Mononuclear cell (primary cell): Measurements from ENCODE around the gene PRSS48. TPM values are rescaled to one million over a fixed set of nuclear protein-coding genes. Genes with fewer than 3 reads are reported as not detected.
"Not testable (repeated sequence)": the region's sequence is repeated elsewhere in the genome, so short reads cannot be mapped to it uniquely, and the experiment has no call there.

Experiments used
- H3K27me3 ChIP-seq: 2 replicates; pipeline ENCODE4 v1.6.0; 2011; ENCODE audit warnings: low read length, control low read depth; ENCODE audit not compliant: insufficient read depth
- H3K4me1 ChIP-seq: 2 replicates; pipeline ENCODE4 v1.5.1; 2011; ENCODE audit warnings: mild to moderate bottlenecking, low read length, control low read depth; ENCODE audit not compliant: insufficient read depth
- H3K4me3 ChIP-seq: 2 replicates; pipeline ENCODE4 v1.5.1; 2011; ENCODE audit warnings: mild to moderate bottlenecking, low read length, moderate library complexity
- H3K9me3 ChIP-seq: 2 replicates; pipeline ENCODE4 v1.5.1; 2011; ENCODE audit warnings: low read depth, mild to moderate bottlenecking, control low read depth, low read length
- total RNA-seq: library from RNA; depleted of rRNA; stranded (reverse); fragments of >200 nt; gene quantifications from one replicate; pipeline ENCODE4 v1.2.3, GENCODE V29; 2012

PRSS48 gene
- total RNA-seq, 1 donor = not detected

GRCh38 chr4:151321586-151321985, 44.6 kb downstream of the PRSS48 start:
- Histone ChIP-seq H3K9me3 (no peaks in the 10 kb centered on the region), H3K27me3 (peaks cover 49% of the 10 kb centered on the region), H3K4me3 (no peak overlapping the region), H3K4me1 (peaks cover 5% of the 10 kb centered on the region)

- H3K9me3 ChIP-seq, H3K4me1 ChIP-seq, H3K4me3 ChIP-seq: not testable (repeated sequence)
- peaks cover 54% of the 10 kb centered on the region for H3K27me3 ChIP-seq
Observed at GRCh38 chr4:151322161-151322560, 45.2 kb downstream of the PRSS48 start.

- H3K4me3 ChIP-seq = no peak overlapping the region
- H3K4me1 ChIP-seq = peaks cover 5% of the 10 kb centered on the region
- H3K27me3 ChIP-seq = peaks cover 58% of the 10 kb centered on the region
- no peaks in the 10 kb centered on the region for H3K9me3 ChIP-seq
Observed at GRCh38 chr4:151322570-151322969, 45.6 kb downstream of the PRSS48 start.

GRCh38 chr4:151323667-151324066, 46.7 kb downstream of the PRSS48 start:
- Histone ChIP-seq H3K4me1 (peaks cover 5% of the 10 kb centered on the region), H3K4me3 (no peak overlapping the region), H3K27me3 (peaks cover 63% of the 10 kb centered on the region), H3K9me3 (no peaks in the 10 kb centered on the region)

GRCh38 chr4:151324124-151324751, 47.3 kb downstream of the PRSS48 start:
- Histone ChIP-seq H3K4me1 (peaks cover 5% of the 10 kb centered on the region), H3K27me3 (peaks cover 63% of the 10 kb centered on the region)

GRCh38 chr4:151324752-151325110, 47.8 kb downstream of the PRSS48 start:
- peaks cover 5% of the 10 kb centered on the region for H3K4me1 ChIP-seq
- H3K27me3 ChIP-seq = peaks cover 63% of the 10 kb centered on the region
- H3K9me3 ChIP-seq = no peaks in the 10 kb centered on the region
- no peak overlapping the region for H3K4me3 ChIP-seq

More at GRCh38 chr4:151324124-151324751, 47.3 kb downstream of the PRSS48 start:
- no peaks in the 10 kb centered on the region for H3K9me3 ChIP-seq
- no peak overlapping the region for H3K4me3 ChIP-seq

- Histone ChIP-seq H3K9me3 (no peaks in the 10 kb centered on the region), H3K4me1 (peaks cover 5% of the 10 kb centered on the region), H3K4me3 (no peak within 1 kb of the TSS), H3K27me3 (peaks cover 66% of the 10 kb centered on the region)
Observed at GRCh38 chr4:151325111-151325948, 48.4 kb downstream of the PRSS48 start, which contains the start of gene SH3D19. TSS of gene SH3D19 (minus strand) at chr4:151325605. CDS start at chr4:151325352, 253 bp downstream.

- peaks cover 66% of the 10 kb centered on the region for H3K27me3 ChIP-seq
- no peaks in the 10 kb centered on the region for H3K9me3 ChIP-seq
Observed at GRCh38 chr4:151325949-151326246, 48.9 kb downstream of the PRSS48 start.

GRCh38 chr4:151329217-151330007, 52.5 kb downstream of the PRSS48 start:
- Histone ChIP-seq H3K27me3 (peaks cover 34% of the 10 kb centered on the region), H3K9me3 (no peaks in the 10 kb centered on the region), H3K4me3 (no peak overlapping the region), H3K4me1 (peaks cover 5% of the 10 kb centered on the region)

More at GRCh38 chr4:151325949-151326246, 48.9 kb downstream of the PRSS48 start:
- H3K4me1 ChIP-seq = peaks cover 5% of the 10 kb centered on the region
- no peak overlapping the region for H3K4me3 ChIP-seq

GRCh38 chr4:151331276-151332042, 54.5 kb downstream of the PRSS48 start:
- no peaks in the 10 kb centered on the region for H3K9me3 ChIP-seq
- H3K4me1 ChIP-seq = no peaks in the 10 kb centered on the region
- H3K4me3 ChIP-seq = no peak overlapping the region
- H3K27me3 ChIP-seq = peaks cover 18% of the 10 kb centered on the region

GRCh38 chr4:151339467-151339866, 62.5 kb downstream of the PRSS48 start:
- H3K27me3 ChIP-seq = no peaks in the 10 kb centered on the region
- no peaks in the 10 kb centered on the region for H3K9me3 ChIP-seq
- no peaks in the 10 kb centered on the region for H3K4me1 ChIP-seq
- H3K4me3 ChIP-seq = no peak overlapping the region

GRCh38 chr4:151340751-151341385, 63.9 kb downstream of the PRSS48 start:
- no peaks in the 10 kb centered on the region for H3K27me3 ChIP-seq
- no peaks in the 10 kb centered on the region for H3K4me1 ChIP-seq
- no peak overlapping the region for H3K4me3 ChIP-seq
- H3K9me3 ChIP-seq = no peaks in the 10 kb centered on the region
